Tibial nerve (tissue), 4 donors: ENCODE measurements around the gene POP5. TPM values are rescaled to one million over a fixed set of nuclear protein-coding genes. Genes with fewer than 3 reads are reported as not detected.

Experiments
- DNase-seq, 2 donors: peaks; one replicate each; pipeline ENCODE4 v3.0.0-alpha.2; 2019; ENCODE audit warnings: low spot score in 2 of 2
- H3K27ac ChIP-seq, 4 donors: fragments of 200-600 bp; sonication (generic) in 3 of 4; one replicate each; pipeline ENCODE4 v1.5.1; 2017 to 2019; ENCODE audit warnings: mild to moderate bottlenecking in 1 of 4
- H3K27me3 ChIP-seq, 2 donors: fragments of 200-600 bp; sonication (generic) in 1 of 2; one replicate each; pipeline versions ENCODE4 v1.5.1 to v1.6.0; 2017 to 2019
- H3K36me3 ChIP-seq, 3 donors: fragments of 200-600 bp; sonication (generic); one replicate each; pipeline ENCODE4 v1.5.1; 2018 to 2019
- H3K4me1 ChIP-seq, 4 donors: fragments of 200-600 bp; sonication (generic) in 3 of 4; one replicate each; pipeline ENCODE4 v1.5.1; 2017 to 2019
- H3K4me3 ChIP-seq, 4 donors: fragments of 200-600 bp; sonication (generic) in 3 of 4; one replicate each; pipeline ENCODE4 v1.5.1; 2017 to 2019; ENCODE audit warnings: mild to moderate bottlenecking in 1 of 4, moderate library complexity in 1 of 4
- H3K9me3 ChIP-seq, 4 donors: fragments of 200-600 bp; sonication (generic) in 3 of 4; one replicate each; pipeline ENCODE4 v1.5.1; 2017 to 2019
- EP300 ChIP-seq, 2 donors: sonication (generic); formaldehyde crosslinking; IDR thresholded peaks; one replicate each; pipeline ENCODE4 v1.6.1; 2017; ENCODE audit warnings: antibody characterized with exemption in 2 of 2, mild to moderate bottlenecking in 1 of 2
- POLR2A ChIP-seq, 2 donors: fragments of 450-650 bp; IDR thresholded peaks; one replicate each; pipeline ENCODE4 v1.6.1; 2017; ENCODE audit warnings: antibody characterized with exemption in 2 of 2, mild to moderate bottlenecking in 2 of 2, moderate library complexity in 2 of 2
- WGBS, 2 donors: methylation state at CpG; one replicate each; pipeline ENCODE4 v1.1.5; 2018; 5-methylcytosine and 5-hydroxymethylcytosine counted together
- total RNA-seq, 4 donors: library from RNA; depleted of rRNA; stranded (reverse); fragments of >200 nt; gene quantifications; one replicate each; pipeline ENCODE4 v1.1.0, GENCODE V29; 2016
- TF ChIP-seq, protein P1 (sequence below), 5 experiments: fragments of 200-600 bp in 3 of 5; fragments of 450-650 bp in 2 of 5; sonication (generic) in 3 of 5; IDR thresholded peaks; one replicate each; pipeline ENCODE4 v1.5.1; 2016 to 2019; ENCODE audit warnings: antibody characterized with exemption in 5 of 5, mild to moderate bottlenecking in 3 of 5, moderate library complexity in 2 of 5

Gene POP5
- total RNA-seq, 4 donors from 2014 or later = 32.6 to 57.6 (median 51.7) TPM

DNA sequence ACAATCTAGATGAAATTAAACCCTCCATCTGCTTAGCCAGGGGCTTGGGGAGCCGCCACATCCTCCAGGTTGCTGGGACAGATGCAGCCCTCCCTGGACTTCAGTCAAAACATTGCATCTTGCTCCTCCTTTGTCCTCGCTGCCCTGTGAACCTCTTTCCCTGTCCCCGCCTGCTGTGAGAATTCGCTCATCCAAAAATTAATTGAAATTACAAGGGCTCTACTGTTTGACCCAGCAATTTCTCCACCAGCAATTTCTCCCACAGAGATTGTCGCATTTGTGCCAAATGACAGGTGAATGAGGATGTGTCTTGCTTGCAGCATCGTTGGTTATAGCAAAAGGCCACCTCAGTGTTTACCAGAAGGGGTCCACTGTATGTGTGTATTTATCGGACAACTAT lies 5.0 kb upstream of the POP5 start:
- no peaks in the 10 kb centered on the region for H3K36me3 ChIP-seq
- TF ChIP-seq POLR2A (IDR thresholded peaks at IDR 0.05) (no peak), EP300 (IDR thresholded peaks at IDR 0.05) (no peak)
- TF ChIP-seq, protein P1, sequence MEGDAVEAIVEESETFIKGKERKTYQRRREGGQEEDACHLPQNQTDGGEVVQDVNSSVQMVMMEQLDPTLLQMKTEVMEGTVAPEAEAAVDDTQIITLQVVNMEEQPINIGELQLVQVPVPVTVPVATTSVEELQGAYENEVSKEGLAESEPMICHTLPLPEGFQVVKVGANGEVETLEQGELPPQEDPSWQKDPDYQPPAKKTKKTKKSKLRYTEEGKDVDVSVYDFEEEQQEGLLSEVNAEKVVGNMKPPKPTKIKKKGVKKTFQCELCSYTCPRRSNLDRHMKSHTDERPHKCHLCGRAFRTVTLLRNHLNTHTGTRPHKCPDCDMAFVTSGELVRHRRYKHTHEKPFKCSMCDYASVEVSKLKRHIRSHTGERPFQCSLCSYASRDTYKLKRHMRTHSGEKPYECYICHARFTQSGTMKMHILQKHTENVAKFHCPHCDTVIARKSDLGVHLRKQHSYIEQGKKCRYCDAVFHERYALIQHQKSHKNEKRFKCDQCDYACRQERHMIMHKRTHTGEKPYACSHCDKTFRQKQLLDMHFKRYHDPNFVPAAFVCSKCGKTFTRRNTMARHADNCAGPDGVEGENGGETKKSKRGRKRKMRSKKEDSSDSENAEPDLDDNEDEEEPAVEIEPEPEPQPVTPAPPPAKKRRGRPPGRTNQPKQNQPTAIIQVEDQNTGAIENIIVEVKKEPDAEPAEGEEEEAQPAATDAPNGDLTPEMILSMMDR (IDR thresholded peaks at IDR 0.05) = no peak
- no peaks in the 10 kb centered on the region for H3K27me3 ChIP-seq
- DNase-seq = no peak
- WGBS, 2 donors = 62 to 74% methylated on average over 7 of the region's 7 CpGs
- no peak overlapping the region for H3K4me3 ChIP-seq
- no peaks in the 10 kb centered on the region for H3K9me3 ChIP-seq
- peaks cover 0 to 34% (median 8%) of the 10 kb centered on the region in 4 donors for H3K4me1 ChIP-seq
- H3K27ac ChIP-seq = no peak overlapping the region

GRCh38 chr12:120584343-120585149 lies 3.3 kb upstream of the POP5 start:
- peak overlapping the region; percentile 13 to 52 (median 31) for H3K4me3 ChIP-seq
- 4 to 7% methylated on average over 27 to 45 of the region's 65 CpGs for WGBS, 2 donors
- peaks cover 0 to 49% (median 12%) of the 10 kb centered on the region in 4 donors for H3K4me1 ChIP-seq
- no peaks in the 10 kb centered on the region for H3K27me3 ChIP-seq
- no peaks in the 10 kb centered on the region for H3K9me3 ChIP-seq
- peak; percentile 19 to 20 for DNase-seq
- H3K36me3 ChIP-seq = peaks cover 0 to 7% (median under 1%) of the 10 kb centered on the region in 3 donors
- TF ChIP-seq, protein P1 (IDR thresholded peaks at IDR 0.05) = peak in 3 of 5 experiments; percentile 18 to 46 (median 31)
- TF ChIP-seq EP300 (IDR thresholded peaks at IDR 0.05) = no peak
- peak overlapping the region in 1 of 4 donors; percentile 35 for H3K27ac ChIP-seq

- Histone ChIP-seq H3K27ac (no peak overlapping the region), H3K27me3 (no peaks in the 10 kb centered on the region), H3K9me3 (no peaks in the 10 kb centered on the region), H3K4me1 (peaks cover 0 to 49% (median 12%) of the 10 kb centered on the region in 4 donors), H3K36me3 (peaks cover 0 to 17% (median 11%) of the 10 kb centered on the region in 3 donors), H3K4me3 (no peak overlapping the region)
- TF ChIP-seq, protein P1 (IDR thresholded peaks at IDR 0.05) = peak; percentile 80 to 88 (median 86)
- TF ChIP-seq EP300 (IDR thresholded peaks at IDR 0.05) = no peak
- no peak for TF ChIP-seq POLR2A (IDR thresholded peaks at IDR 0.05)
- peak; percentile 51 to 77 for DNase-seq
- 18% methylated on average over 20 of the region's 20 CpGs for WGBS, 2 donors
These were observed 2.4 kb upstream of the POP5 start for GRCh38 chr12:120583478-120584030.

DNA sequence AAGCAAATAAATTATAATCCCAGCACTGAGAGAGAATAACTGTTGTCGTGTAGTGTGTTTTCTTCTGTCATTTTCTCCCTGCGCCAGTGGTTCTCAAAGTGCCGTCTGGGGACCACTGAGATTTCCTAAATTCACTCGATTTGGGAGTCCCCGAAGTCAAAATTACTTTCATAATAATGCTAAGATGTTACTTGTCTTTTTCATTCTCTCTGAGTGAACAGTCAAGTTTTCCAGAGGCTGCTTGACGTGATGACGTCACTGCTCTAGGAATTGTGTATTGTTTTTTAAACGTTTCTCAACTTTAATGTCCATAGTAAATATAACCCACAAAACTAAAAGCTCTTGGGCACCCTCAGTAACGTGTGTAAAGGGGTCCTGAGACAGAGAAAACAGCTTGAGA lies 796 bp upstream of the POP5 start:
- WGBS, 2 donors = 26 to 28% methylated on average over 9 of the region's 9 CpGs
- Histone ChIP-seq H3K9me3 (no peaks in the 10 kb centered on the region), H3K4me3 (peak overlapping the region; percentile 60 to 83 (median 80)), H3K4me1 (peaks cover 0 to 49% (median 12%) of the 10 kb centered on the region in 4 donors), H3K27ac (peak overlapping the region in 1 of 4 donors; percentile 81), H3K36me3 (peaks cover 0 to 32% (median 16%) of the 10 kb centered on the region in 3 donors), H3K27me3 (no peaks in the 10 kb centered on the region)
- TF ChIP-seq, protein P1 (IDR thresholded peaks at IDR 0.05) = no peak
- no peak for TF ChIP-seq POLR2A (IDR thresholded peaks at IDR 0.05)
- TF ChIP-seq EP300 (IDR thresholded peaks at IDR 0.05) = no peak
- DNase-seq = no peak

- no peak overlapping the region for H3K4me3 ChIP-seq
- DNase-seq = no peak
- 92 to 100% methylated on average over 1 of the region's 1 CpG for WGBS, 2 donors
- TF ChIP-seq EP300 (IDR thresholded peaks at IDR 0.05) = no peak
- TF ChIP-seq, protein P1 (IDR thresholded peaks at IDR 0.05) = no peak
- TF ChIP-seq POLR2A (IDR thresholded peaks at IDR 0.05) = no peak
- peaks cover 0 to 44% (median 10%) of the 10 kb centered on the region in 4 donors for H3K4me1 ChIP-seq
- H3K9me3 ChIP-seq = no peaks in the 10 kb centered on the region
- peaks cover 0 to 60% (median 26%) of the 10 kb centered on the region in 3 donors for H3K36me3 ChIP-seq
- no peaks in the 10 kb centered on the region for H3K27me3 ChIP-seq
- H3K27ac ChIP-seq = no peak overlapping the region
These were observed 2.0 kb downstream of the POP5 start for GRCh38 chr12:120579179-120579578.
